Endothelial cell of umbilical vein (primary cell): Measurements from ENCODE around the gene MYO9B.

Experiments used
- CTCF ChIP-seq, 2 donors: IDR thresholded peaks; 1 replicate in 1 of 2; 2 replicates in 1 of 2; pipeline ENCODE4 v1.5.1; 2011; ENCODE audit warnings: low read length in 2 of 2, mild to moderate bottlenecking in 2 of 2, moderate library complexity in 2 of 2, control low read depth in 1 of 2, inconsistent platforms in 1 of 2, low read depth in 1 of 2; ENCODE audit not compliant: insufficient read depth in 1 of 2; ENCODE audit errors: extremely low read depth in 1 of 2
- EZH2 ChIP-seq: IDR thresholded peaks from 2 replicates; pipeline ENCODE4 v1.6.1; 2012; ENCODE audit warnings: borderline replicate concordance, low read depth, mild to moderate bottlenecking, moderate library complexity, low read length, inconsistent platforms; ENCODE audit not compliant: severe bottlenecking
- FOS ChIP-seq: IDR thresholded peaks from 2 replicates; pipeline ENCODE4 v1.6.1; 2011; ENCODE audit warnings: mild to moderate bottlenecking, low read length, moderate library complexity, borderline replicate concordance; ENCODE audit not compliant: insufficient read depth
- GATA2 ChIP-seq: IDR thresholded peaks from 2 replicates; pipeline ENCODE4 v1.7.0; 2011; ENCODE audit warnings: low read depth, mild to moderate bottlenecking, moderate library complexity, mixed read lengths, low read length; ENCODE audit not compliant: insufficient read length, insufficient read depth
- POLR2A ChIP-seq: IDR thresholded peaks from 2 replicates; pipeline ENCODE4 v1.6.1; 2012; ENCODE audit warnings: low read depth, mild to moderate bottlenecking, control low read depth, low read length
- POLR2AphosphoS5 ChIP-seq: IDR thresholded peaks from 2 replicates; pipeline ENCODE4 v1.6.1; 2012; ENCODE audit warnings: low read depth, mild to moderate bottlenecking, control low read depth, low read length, moderate library complexity; ENCODE audit not compliant: insufficient read depth
- TF ChIP-seq, protein P1 (sequence below): IDR thresholded peaks from 2 replicates; pipeline ENCODE4 v1.6.1; 2011; ENCODE audit not compliant: insufficient read depth, insufficient read length

DNA sequence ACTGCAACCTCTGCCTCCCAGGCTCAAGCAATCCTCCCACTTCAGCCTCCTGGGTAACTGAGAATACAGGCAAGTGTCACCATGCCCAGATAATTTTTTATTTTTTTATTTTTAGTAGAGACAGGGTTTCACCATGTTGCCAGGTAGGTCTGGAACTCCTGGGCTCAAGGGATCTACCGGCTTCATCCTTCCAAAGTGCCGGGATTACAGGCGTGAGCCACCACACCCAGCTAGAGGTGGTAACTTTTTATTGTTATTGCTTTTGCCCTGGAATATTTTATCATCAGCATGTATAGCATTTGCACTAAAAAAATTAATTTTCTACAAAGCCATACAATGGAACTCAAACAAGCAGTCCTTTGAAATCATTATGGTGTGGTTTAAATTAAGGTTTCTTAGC is 14.4 kb upstream of the MYO9B start:
- no peak for TF ChIP-seq CTCF (IDR thresholded peaks at IDR 0.05; ENCODE audit: extremely low read depth in 1 of 2, insufficient read depth in 1 of 2, low read depth in 1 of 2, low read length in 2 of 2)
- no peak for TF ChIP-seq EZH2
- TF ChIP-seq, protein P1, sequence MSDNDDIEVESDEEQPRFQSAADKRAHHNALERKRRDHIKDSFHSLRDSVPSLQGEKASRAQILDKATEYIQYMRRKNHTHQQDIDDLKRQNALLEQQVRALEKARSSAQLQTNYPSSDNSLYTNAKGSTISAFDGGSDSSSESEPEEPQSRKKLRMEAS, result no peak
- TF ChIP-seq POLR2A, result no peak
- no peak for TF ChIP-seq FOS
- TF ChIP-seq POLR2AphosphoS5, result no peak
- TF ChIP-seq GATA2, result no peak
